WTC11 (cell line): ENCODE results near the gene PADI2. TPM values are rescaled to one million over a fixed set of nuclear protein-coding genes. Genes with fewer than 3 reads are reported as not detected.

Experiments used
- ATAC-seq: fragments of 200-7000 bp; cut with Tn5 transposase; 2 replicates; pipeline ENCODE4 v1.10.0; 2021; ENCODE audit warnings: mild to moderate bottlenecking, moderate library complexity
- CTCF ChIA-PET: fragments of 300-600 bp; sonication (Branson Sonifier 250); formaldehyde crosslinking; loops from one replicate; lab custom pipeline; 2021; ENCODE audit warnings: antibody characterized with exemption; lab: Charles Lee
- POLR2A ChIA-PET: fragments of 350-600 bp; sonication (Branson Sonifier 250); formaldehyde crosslinking; loops from one replicate; lab custom pipeline; 2021; ENCODE audit warnings: antibody characterized with exemption; lab: Charles Lee
- DNase-seq: peaks from one replicate; pipeline ENCODE4 v3.0.0; 2021; ENCODE audit warnings: low spot score
- H3K27ac Mint-ChIP-seq: 2 replicates; pipeline ENCODE4 v1.8.0; 2021; ENCODE audit warnings: mixed read lengths
- H3K27me3 Mint-ChIP-seq: 2 replicates; pipeline ENCODE4 v1.8.0; 2021; ENCODE audit warnings: low read depth, mild to moderate bottlenecking, moderate library complexity, mixed read lengths
- H3K36me3 Mint-ChIP-seq: 2 replicates; pipeline ENCODE4 v1.8.0; 2021; ENCODE audit warnings: mixed read lengths
- H3K4me1 Mint-ChIP-seq: 2 replicates; pipeline ENCODE4 v1.8.0; 2022; ENCODE audit warnings: mixed read lengths
- H3K4me3 Mint-ChIP-seq: 2 replicates; pipeline ENCODE4 v1.8.0; 2021; ENCODE audit warnings: mild to moderate bottlenecking, moderate library complexity, mixed read lengths
- H3K9me3 Mint-ChIP-seq: 2 replicates; pipeline ENCODE4 v1.8.0; 2021; ENCODE audit warnings: mixed read lengths
- AFF4 ChIP-seq: sonication (generic); formaldehyde crosslinking; IDR thresholded peaks from 2 replicates; pipeline ENCODE4 v1.8.1; 2023; ENCODE audit warnings: mild to moderate bottlenecking, missing genetic modification reagents, borderline replicate concordance
- GTF2I ChIP-seq: fragments of 250-450 bp; sonication (Bioruptor Pico); conservative IDR thresholded peaks from 2 replicates; pipeline ENCODE4 v1.4.0; 2021; ENCODE audit warnings: mild to moderate bottlenecking
- HMGA2 ChIP-seq: fragments of 250-450 bp; sonication (Bioruptor Pico); IDR thresholded peaks from 2 replicates; pipeline ENCODE4 v1.4.0; 2021; ENCODE audit warnings: mild to moderate bottlenecking, moderate library complexity
- MYBL2 ChIP-seq: sonication (generic); formaldehyde crosslinking; IDR thresholded peaks from 2 replicates; pipeline ENCODE4 v1.8.1; 2023; ENCODE audit warnings: mild to moderate bottlenecking, moderate library complexity, missing genetic modification reagents
- NFYB ChIP-seq: sonication (generic); formaldehyde crosslinking; conservative IDR thresholded peaks from 2 replicates; pipeline ENCODE4 v1.8.0; 2022; ENCODE audit warnings: low read depth, missing genetic modification reagents
- SMAD3 ChIP-seq: sonication (generic); formaldehyde crosslinking; IDR thresholded peaks from 2 replicates; pipeline ENCODE4 v1.8.0; 2022; ENCODE audit warnings: missing genetic modification reagents, mild to moderate bottlenecking, borderline replicate concordance
- SOX15 ChIP-seq: fragments of 250-450 bp; sonication (Bioruptor Pico); IDR thresholded peaks from 2 replicates; pipeline ENCODE4 v1.9.0; 2021; ENCODE audit warnings: mild to moderate bottlenecking
- STAT6 ChIP-seq: sonication (generic); formaldehyde crosslinking; conservative IDR thresholded peaks from 2 replicates; pipeline ENCODE4 v1.8.1; 2023; ENCODE audit warnings: mild to moderate bottlenecking, low read depth, missing genetic modification reagents, moderate library complexity
- TCF7 ChIP-seq: sonication (generic); formaldehyde crosslinking; IDR thresholded peaks from 2 replicates; pipeline ENCODE4 v1.8.0; 2022; ENCODE audit warnings: mild to moderate bottlenecking, low read depth, missing genetic modification reagents, moderate library complexity
- USF1 ChIP-seq: sonication (generic); formaldehyde crosslinking; IDR thresholded peaks from 2 replicates; pipeline ENCODE4 v1.8.0; 2022; ENCODE audit warnings: mild to moderate bottlenecking, missing genetic modification reagents
- ZBTB21 ChIP-seq: sonication (generic); formaldehyde crosslinking; IDR thresholded peaks from 2 replicates; pipeline ENCODE4 v1.8.1; 2023; ENCODE audit warnings: mild to moderate bottlenecking, missing genetic modification reagents, borderline replicate concordance
- ZNF317 ChIP-seq: sonication (generic); formaldehyde crosslinking; IDR thresholded peaks from 2 replicates; pipeline ENCODE4 v1.8.1; 2023; ENCODE audit warnings: low read depth, mild to moderate bottlenecking, moderate library complexity, missing genetic modification reagents, borderline replicate concordance
- total RNA-seq: library from RNA; stranded (reverse); gene quantifications from 3 replicates; pipeline ENCODE4 v1.2.3, GENCODE V29; 2021
- TF ChIP-seq, protein P1 (sequence below): sonication (generic); formaldehyde crosslinking; IDR thresholded peaks from 2 replicates; pipeline ENCODE4 v1.8.1; 2023; ENCODE audit warnings: mild to moderate bottlenecking, moderate library complexity, missing genetic modification reagents
- TF ChIP-seq, protein P2 (sequence below): sonication (generic); formaldehyde crosslinking; IDR thresholded peaks from 2 replicates; pipeline ENCODE4 v1.8.0; 2022; ENCODE audit warnings: mild to moderate bottlenecking, missing genetic modification reagents
- TF ChIP-seq, protein P3 (sequence below): fragments of 200-600 bp; IDR thresholded peaks from 2 replicates; pipeline ENCODE4 v1.8.0; 2022; ENCODE audit warnings: antibody characterized with exemption

Gene PADI2
- total RNA-seq, 1 experiment from 2014 or later: 3.8 TPM

- TF ChIP-seq AFF4 (CRISPR knock-in tag): no peak
- TF ChIP-seq, all 79 proteins: peak for 0
Observed at GRCh38 chr1:17031436-17031835, 87.8 kb downstream of the PADI2 start (continued).

GRCh38 chr1:17030206-17030605 lies 89.0 kb downstream of the PADI2 start:
- peaks cover 37% of the 10 kb centered on the region for H3K36me3 Mint-ChIP-seq
- POLR2A ChIA-PET: no interaction called here

More at GRCh38 chr1:17030206-17030605, 89.0 kb downstream of the PADI2 start:
- TF ChIP-seq, protein P1, sequence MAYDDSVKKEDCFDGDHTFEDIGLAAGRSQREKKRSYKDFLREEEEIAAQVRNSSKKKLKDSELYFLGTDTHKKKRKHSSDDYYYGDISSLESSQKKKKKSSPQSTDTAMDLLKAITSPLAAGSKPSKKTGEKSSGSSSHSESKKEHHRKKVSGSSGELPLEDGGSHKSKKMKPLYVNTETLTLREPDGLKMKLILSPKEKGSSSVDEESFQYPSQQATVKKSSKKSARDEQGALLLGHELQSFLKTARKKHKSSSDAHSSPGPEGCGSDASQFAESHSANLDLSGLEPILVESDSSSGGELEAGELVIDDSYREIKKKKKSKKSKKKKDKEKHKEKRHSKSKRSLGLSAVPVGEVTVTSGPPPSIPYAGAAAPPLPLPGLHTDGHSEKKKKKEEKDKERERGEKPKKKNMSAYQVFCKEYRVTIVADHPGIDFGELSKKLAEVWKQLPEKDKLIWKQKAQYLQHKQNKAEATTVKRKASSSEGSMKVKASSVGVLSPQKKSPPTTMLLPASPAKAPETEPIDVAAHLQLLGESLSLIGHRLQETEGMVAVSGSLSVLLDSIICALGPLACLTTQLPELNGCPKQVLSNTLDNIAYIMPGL (CRISPR knock-in tag): no peak
- TF ChIP-seq TCF7 (no peak), ZBTB21 (CRISPR knock-in tag) (no peak), ZNF317 (CRISPR knock-in tag) (no peak), USF1 (CRISPR knock-in tag) (no peak), GTF2I (no peak), NFYB (CRISPR knock-in tag) (no peak), HMGA2 (CRISPR knock-in tag) (no peak), SMAD3 (CRISPR knock-in tag) (no peak), SOX15 (CRISPR knock-in tag) (no peak), MYBL2 (CRISPR knock-in tag) (no peak), STAT6 (CRISPR knock-in tag) (no peak)
- TF ChIP-seq, protein P2, sequence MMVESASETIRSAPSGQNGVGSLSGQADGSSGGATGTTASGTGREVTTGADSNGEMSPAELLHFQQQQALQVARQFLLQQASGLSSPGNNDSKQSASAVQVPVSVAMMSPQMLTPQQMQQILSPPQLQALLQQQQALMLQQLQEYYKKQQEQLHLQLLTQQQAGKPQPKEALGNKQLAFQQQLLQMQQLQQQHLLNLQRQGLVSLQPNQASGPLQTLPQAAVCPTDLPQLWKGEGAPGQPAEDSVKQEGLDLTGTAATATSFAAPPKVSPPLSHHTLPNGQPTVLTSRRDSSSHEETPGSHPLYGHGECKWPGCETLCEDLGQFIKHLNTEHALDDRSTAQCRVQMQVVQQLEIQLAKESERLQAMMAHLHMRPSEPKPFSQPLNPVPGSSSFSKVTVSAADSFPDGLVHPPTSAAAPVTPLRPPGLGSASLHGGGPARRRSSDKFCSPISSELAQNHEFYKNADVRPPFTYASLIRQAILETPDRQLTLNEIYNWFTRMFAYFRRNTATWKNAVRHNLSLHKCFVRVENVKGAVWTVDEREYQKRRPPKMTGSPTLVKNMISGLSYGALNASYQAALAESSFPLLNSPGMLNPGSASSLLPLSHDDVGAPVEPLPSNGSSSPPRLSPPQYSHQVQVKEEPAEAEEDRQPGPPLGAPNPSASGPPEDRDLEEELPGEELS (CRISPR knock-in tag): no peak
- TF ChIP-seq, protein P3, sequence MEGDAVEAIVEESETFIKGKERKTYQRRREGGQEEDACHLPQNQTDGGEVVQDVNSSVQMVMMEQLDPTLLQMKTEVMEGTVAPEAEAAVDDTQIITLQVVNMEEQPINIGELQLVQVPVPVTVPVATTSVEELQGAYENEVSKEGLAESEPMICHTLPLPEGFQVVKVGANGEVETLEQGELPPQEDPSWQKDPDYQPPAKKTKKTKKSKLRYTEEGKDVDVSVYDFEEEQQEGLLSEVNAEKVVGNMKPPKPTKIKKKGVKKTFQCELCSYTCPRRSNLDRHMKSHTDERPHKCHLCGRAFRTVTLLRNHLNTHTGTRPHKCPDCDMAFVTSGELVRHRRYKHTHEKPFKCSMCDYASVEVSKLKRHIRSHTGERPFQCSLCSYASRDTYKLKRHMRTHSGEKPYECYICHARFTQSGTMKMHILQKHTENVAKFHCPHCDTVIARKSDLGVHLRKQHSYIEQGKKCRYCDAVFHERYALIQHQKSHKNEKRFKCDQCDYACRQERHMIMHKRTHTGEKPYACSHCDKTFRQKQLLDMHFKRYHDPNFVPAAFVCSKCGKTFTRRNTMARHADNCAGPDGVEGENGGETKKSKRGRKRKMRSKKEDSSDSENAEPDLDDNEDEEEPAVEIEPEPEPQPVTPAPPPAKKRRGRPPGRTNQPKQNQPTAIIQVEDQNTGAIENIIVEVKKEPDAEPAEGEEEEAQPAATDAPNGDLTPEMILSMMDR: no peak
- no peaks in the 10 kb centered on the region for H3K27me3 Mint-ChIP-seq
- no peaks in the 10 kb centered on the region for H3K4me1 Mint-ChIP-seq
- H3K27ac Mint-ChIP-seq: no peak overlapping the region; the same call in 1 of the 2 replicates
- DNase-seq: no peak
- no peaks in the 10 kb centered on the region for H3K9me3 Mint-ChIP-seq
- H3K4me3 Mint-ChIP-seq: no peak overlapping the region
- CTCF ChIA-PET: no interaction called here
- no peak for ATAC-seq
